ENCODE data around the gene ABCG1. TPM values are rescaled to one million over a fixed set of nuclear protein-coding genes. Genes with fewer than 3 reads are reported as not detected.

The ABCG1 gene
- total RNA-seq, 4 donors from 2014 or later: 33.0 to 68.5 (median 40.8) TPM

DNA sequence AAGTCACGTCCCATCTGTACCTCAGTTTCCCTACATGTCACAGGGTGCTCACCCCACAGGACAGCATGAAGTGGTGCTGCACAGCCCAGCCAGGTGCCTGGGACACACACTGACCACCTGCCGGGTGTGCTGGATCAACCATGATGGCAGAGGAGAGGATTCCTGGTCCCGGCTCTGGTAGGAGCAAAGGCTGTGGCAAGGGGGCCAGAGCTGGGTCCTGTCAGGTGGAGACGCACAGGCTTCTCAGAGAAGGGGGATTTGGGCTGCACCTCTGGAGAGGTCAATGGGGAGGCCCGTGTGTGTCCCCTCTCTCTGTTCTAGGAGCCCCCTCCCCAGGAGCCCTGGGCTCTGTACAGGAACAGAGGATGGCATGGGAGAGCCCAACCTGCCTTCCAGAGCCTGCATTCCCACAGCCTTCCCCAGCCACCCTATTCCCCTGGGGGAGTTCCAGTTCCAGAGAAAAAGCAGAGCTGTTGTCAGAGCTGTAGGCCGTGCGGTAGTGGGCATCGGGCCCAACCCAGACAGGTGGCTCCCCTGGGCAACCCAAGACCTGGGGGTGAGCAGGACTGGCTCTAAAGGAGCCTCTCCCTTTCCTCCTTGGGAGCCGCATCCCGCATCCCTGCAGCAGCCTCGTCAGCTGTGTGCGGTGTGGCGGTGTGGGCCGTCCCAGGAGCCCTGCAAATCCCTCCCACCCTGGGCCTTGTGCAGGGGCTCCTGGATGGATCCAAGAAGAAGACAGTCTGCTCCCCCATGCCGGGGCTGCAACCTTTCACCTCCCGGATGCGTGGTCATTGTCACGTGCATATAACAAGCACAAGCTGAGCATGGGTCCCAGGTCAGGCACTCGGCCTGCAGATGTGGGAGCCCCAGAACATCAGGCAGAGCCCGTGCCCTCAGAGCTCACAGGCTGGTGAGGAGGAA, 99.1 kb downstream of the ABCG1 start:
- Histone ChIP-seq H3K36me3 (no peaks in the 10 kb centered on the region), H3K4me1 (peaks cover 0 to 26% (median 6%) of the 10 kb centered on the region in 4 donors), H3K4me3 (peak overlapping the region in 2 of 4 donors; percentile 25 to 28), H3K27me3 (no peaks in the 10 kb centered on the region), H3K27ac (peak overlapping the region in 3 of 4 donors; percentile 68 to 91 (median 91)), H3K9me3 (no peaks in the 10 kb centered on the region)
- DNase-seq: peak in 2 of 3 donors; percentile 41 to 51
- no peak for TF ChIP-seq POLR2A (IDR thresholded peaks at IDR 0.05)
- TF ChIP-seq, protein P1, sequence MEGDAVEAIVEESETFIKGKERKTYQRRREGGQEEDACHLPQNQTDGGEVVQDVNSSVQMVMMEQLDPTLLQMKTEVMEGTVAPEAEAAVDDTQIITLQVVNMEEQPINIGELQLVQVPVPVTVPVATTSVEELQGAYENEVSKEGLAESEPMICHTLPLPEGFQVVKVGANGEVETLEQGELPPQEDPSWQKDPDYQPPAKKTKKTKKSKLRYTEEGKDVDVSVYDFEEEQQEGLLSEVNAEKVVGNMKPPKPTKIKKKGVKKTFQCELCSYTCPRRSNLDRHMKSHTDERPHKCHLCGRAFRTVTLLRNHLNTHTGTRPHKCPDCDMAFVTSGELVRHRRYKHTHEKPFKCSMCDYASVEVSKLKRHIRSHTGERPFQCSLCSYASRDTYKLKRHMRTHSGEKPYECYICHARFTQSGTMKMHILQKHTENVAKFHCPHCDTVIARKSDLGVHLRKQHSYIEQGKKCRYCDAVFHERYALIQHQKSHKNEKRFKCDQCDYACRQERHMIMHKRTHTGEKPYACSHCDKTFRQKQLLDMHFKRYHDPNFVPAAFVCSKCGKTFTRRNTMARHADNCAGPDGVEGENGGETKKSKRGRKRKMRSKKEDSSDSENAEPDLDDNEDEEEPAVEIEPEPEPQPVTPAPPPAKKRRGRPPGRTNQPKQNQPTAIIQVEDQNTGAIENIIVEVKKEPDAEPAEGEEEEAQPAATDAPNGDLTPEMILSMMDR (IDR thresholded peaks at IDR 0.05): no peak

- no peaks in the 10 kb centered on the region for H3K36me3 ChIP-seq
- no peak overlapping the region for H3K4me3 ChIP-seq
- H3K4me1 ChIP-seq: peaks cover 0 to 14% (median 4%) of the 10 kb centered on the region in 4 donors
- TF ChIP-seq, protein P1 (IDR thresholded peaks at IDR 0.05): no peak
- TF ChIP-seq POLR2A (IDR thresholded peaks at IDR 0.05): no peak
- no peaks in the 10 kb centered on the region for H3K27me3 ChIP-seq
- peak in 2 of 3 donors; percentile 32 to 69 for DNase-seq
- H3K9me3 ChIP-seq: no peaks in the 10 kb centered on the region
- H3K27ac ChIP-seq: peak overlapping the region in 2 of 4 donors; percentile 8 to 52
Observed at GRCh38 chr21:42319376-42319775, 100.4 kb downstream of the ABCG1 start.

DNA sequence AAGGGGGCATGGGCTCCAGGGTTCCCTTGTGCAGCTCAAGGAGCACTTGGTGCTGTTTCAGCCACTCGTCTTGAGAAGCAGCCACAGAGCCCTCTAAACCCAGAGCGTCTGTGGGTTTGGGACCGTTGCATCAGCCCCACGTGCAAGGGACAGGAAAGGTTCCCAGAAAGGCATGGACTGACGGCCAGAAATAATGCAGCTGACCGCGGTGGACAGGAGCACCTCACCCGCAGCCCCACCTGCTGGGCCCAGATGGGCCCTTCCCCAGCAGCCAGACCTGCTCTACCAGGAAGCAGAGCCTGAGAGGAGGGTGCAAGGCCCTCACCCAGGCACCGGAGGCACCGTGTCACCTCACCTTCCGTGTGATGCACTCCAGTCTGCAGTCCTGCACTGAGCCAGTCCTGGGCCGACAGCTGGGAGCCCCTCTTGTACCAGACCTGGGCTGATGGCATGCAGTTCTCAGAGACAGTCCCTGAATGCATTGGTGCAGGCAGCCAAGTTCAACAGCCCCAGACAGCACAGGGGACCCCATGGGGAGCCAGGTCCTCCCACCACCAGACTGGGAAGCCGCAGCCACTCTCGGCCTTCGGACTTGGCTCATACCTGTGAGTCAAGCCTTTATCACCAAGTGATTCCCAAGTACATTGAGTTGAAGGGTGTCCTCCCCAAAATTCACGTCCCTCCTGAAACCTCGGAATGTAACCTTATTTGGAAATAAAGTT, 101.1 kb downstream of the ABCG1 start:
- Histone ChIP-seq H3K4me1 (peaks cover 0 to 8% (median 4%) of the 10 kb centered on the region in 4 donors), H3K9me3 (no peaks in the 10 kb centered on the region), H3K4me3 (no peak overlapping the region), H3K27ac (peak overlapping the region in 1 of 4 donors; percentile 52), H3K36me3 (no peaks in the 10 kb centered on the region), H3K27me3 (no peaks in the 10 kb centered on the region)
- peak in 1 of 3 donors; percentile 53 for DNase-seq
- TF ChIP-seq, protein P1 (IDR thresholded peaks at IDR 0.05): no peak
- no peak for TF ChIP-seq POLR2A (IDR thresholded peaks at IDR 0.05)

- H3K27me3 ChIP-seq: no peaks in the 10 kb centered on the region
- H3K9me3 ChIP-seq: no peaks in the 10 kb centered on the region
- H3K4me1 ChIP-seq: peaks cover 0 to 8% (median 0%) of the 10 kb centered on the region in 4 donors
- DNase-seq: no peak
- no peak overlapping the region for H3K27ac ChIP-seq
- TF ChIP-seq, protein P1 (IDR thresholded peaks at IDR 0.05): no peak
- no peak for TF ChIP-seq POLR2A (IDR thresholded peaks at IDR 0.05)
- no peak overlapping the region for H3K4me3 ChIP-seq
- no peaks in the 10 kb centered on the region for H3K36me3 ChIP-seq
Observed at GRCh38 chr21:42320791-42321190, 101.9 kb downstream of the ABCG1 start.

- Histone ChIP-seq H3K27me3 (no peaks in the 10 kb centered on the region), H3K4me3 (no peak overlapping the region), H3K4me1 (peaks cover 0 to 8% (median 0%) of the 10 kb centered on the region in 4 donors), H3K36me3 (no peaks in the 10 kb centered on the region), H3K9me3 (no peaks in the 10 kb centered on the region), H3K27ac (no peak overlapping the region)
- no peak for DNase-seq
- TF ChIP-seq, protein P1 (IDR thresholded peaks at IDR 0.05): no peak
- no peak for TF ChIP-seq POLR2A (IDR thresholded peaks at IDR 0.05)
Observed at GRCh38 chr21:42321231-42321630, 102.3 kb downstream of the ABCG1 start.

Measured in Peyer's patch (tissue), 4 donors.